H1 (cell line): Measurements from ENCODE around the gene AANAT. TPM values are rescaled to one million over a fixed set of nuclear protein-coding genes. Genes with fewer than 3 reads are reported as not detected.
A peak's percentile ranks its signal among the peaks of the same experiment; 100 is the strongest.

Experiments
- CTCF ChIA-PET: fragments of 300-600 bp; sonication (Branson Sonifier 250); formaldehyde crosslinking; loops from one replicate; lab custom pipeline; 2021; ENCODE audit not compliant: partially characterized antibody; lab: Charles Lee
- POLR2A ChIA-PET: fragments of 300-600 bp; sonication (Branson Sonifier 250); formaldehyde crosslinking; loops from one replicate; lab custom pipeline; 2021; ENCODE audit warnings: inconsistent platforms; ENCODE audit not compliant: partially characterized antibody; lab: Charles Lee
- DNase-seq, 2 experiments: peaks; one replicate each; pipeline versions ENCODE4 v3.0.0 to v3.0.0-alpha.2; 2010 to 2022; ENCODE audit warnings: low spot score in 2 of 2, low read depth in 1 of 2, mixed read lengths in 1 of 2
- FAIRE-seq: peaks from 2 replicates; lab custom pipeline; 2011; peaks lifted over from hg19 to GRCh38; lab: Jason Lieb, UNC
- H2AFZ ChIP-seq: 2 replicates; pipeline ENCODE4 v1.8.1; 2012; ENCODE audit warnings: low read length, inconsistent platforms
- H2AK5ac ChIP-seq: 2 replicates; pipeline ENCODE4 v1.6.1; 2013; ENCODE audit warnings: low read depth, low read length
- H2BK120ac ChIP-seq: replicated peaks from 2 replicates; pipeline ENCODE3; 2013; ENCODE audit warnings: low read depth, low read length, inconsistent platforms
- H2BK12ac ChIP-seq: 2 replicates; pipeline ENCODE4 v1.6.1; 2013; ENCODE audit warnings: low read depth, low read length
- H2BK15ac ChIP-seq: 2 replicates; pipeline ENCODE4 v1.6.1; 2013; ENCODE audit warnings: low read length
- H2BK20ac ChIP-seq: 2 replicates; pipeline ENCODE4 v1.6.1; 2013; ENCODE audit warnings: low read length
- H2BK5ac ChIP-seq: 2 replicates; pipeline ENCODE4 v1.6.1; 2013; ENCODE audit warnings: low read depth, low read length
- H3K14ac ChIP-seq: 2 replicates; pipeline ENCODE4 v1.6.1; 2013; ENCODE audit warnings: inconsistent platforms; ENCODE audit not compliant: insufficient read length
- H3K18ac ChIP-seq: 2 replicates; pipeline ENCODE4 v1.6.1; 2013; ENCODE audit warnings: low read length; ENCODE audit errors: extremely low read depth
- H3K23ac ChIP-seq: 2 replicates; pipeline ENCODE4 v1.6.1; 2013; ENCODE audit warnings: inconsistent platforms; ENCODE audit not compliant: insufficient read length
- H3K23me2 ChIP-seq: 2 replicates; pipeline ENCODE4 v1.6.1; 2013; ENCODE audit warnings: low read depth, low read length
- H3K27ac ChIP-seq: 2 replicates; pipeline ENCODE4 v1.6.1; 2011; ENCODE audit warnings: low read depth, low read length, inconsistent platforms
- H3K27me3 ChIP-seq, 4 experiments: replicated peaks in 1 of 4; 1 replicate in 1 of 4; 2 replicates in 3 of 4; pipeline versions ENCODE4 v1.6.1 to v1.8.1; 2011 to 2013; ENCODE audit warnings: low read length in 3 of 4, mild to moderate bottlenecking in 3 of 4, inconsistent platforms in 2 of 4, mixed read lengths in 2 of 4, moderate library complexity in 1 of 4; ENCODE audit not compliant: control insufficient read depth in 3 of 4, insufficient read depth in 3 of 4; ENCODE audit errors: extremely low read depth in 1 of 4
- H3K36me3 ChIP-seq, 4 experiments: 2 replicates each; pipeline versions ENCODE4 v1.6.1 to v1.8.1; 2011 to 2013; ENCODE audit warnings: mild to moderate bottlenecking in 4 of 4, low read length in 3 of 4, moderate library complexity in 2 of 4, control low read depth in 1 of 4, inconsistent platforms in 1 of 4; ENCODE audit not compliant: insufficient read depth in 4 of 4, control insufficient read depth in 2 of 4
- H3K4ac ChIP-seq: replicated peaks from 2 replicates; pipeline ENCODE3; 2013; ENCODE audit warnings: low read length, low read depth, mixed read lengths, inconsistent platforms; ENCODE audit not compliant: insufficient read length
- H3K4me1 ChIP-seq, 4 experiments: replicated peaks in 1 of 4; 1 replicate in 1 of 4; 2 replicates in 3 of 4; pipeline versions ENCODE4 v1.6.1 to v1.8.1; 2011 to 2013; ENCODE audit warnings: low read length in 3 of 4, inconsistent platforms in 2 of 4, mixed read lengths in 1 of 4; ENCODE audit not compliant: insufficient read depth in 4 of 4, control insufficient read depth in 3 of 4
- H3K4me2 ChIP-seq, 2 experiments: 2 replicates each; pipeline versions ENCODE4 v1.6.1 to v1.8.1; 2011 to 2013; ENCODE audit warnings: low read depth in 2 of 2, low read length in 2 of 2, control low read depth in 1 of 2, inconsistent platforms in 1 of 2, mild to moderate bottlenecking in 1 of 2; ENCODE audit not compliant: insufficient read depth in 1 of 2
- H3K4me3 ChIP-seq, 4 experiments: fragments of 200-600, 300-600 bp in 1 of 4; sonication (generic), shearing (Covaris generic), sonication (Bioruptor Twin) in 1 of 4; 2 replicates each; pipeline versions ENCODE4 v1.5.1 to v1.8.1; 2011 to 2016; ENCODE audit warnings: low read length in 4 of 4, low read depth in 3 of 4, control low read depth in 2 of 4, inconsistent platforms in 2 of 4, mild to moderate bottlenecking in 2 of 4, mixed read lengths in 1 of 4, moderate library complexity in 1 of 4; ENCODE audit not compliant: insufficient read depth in 2 of 4; ENCODE audit errors: extremely low read depth in 1 of 4
- H3K56ac ChIP-seq: replicated peaks from 2 replicates; pipeline ENCODE3; 2013; ENCODE audit warnings: low read depth, mild to moderate bottlenecking, mixed read lengths, low read length, inconsistent platforms; ENCODE audit not compliant: insufficient read length
- H3K79me1 ChIP-seq: 2 replicates; pipeline ENCODE4 v1.6.1; 2013; ENCODE audit warnings: low read depth, low read length, control low read depth
- H3K79me2 ChIP-seq, 2 experiments: 2 replicates each; pipeline versions ENCODE4 v1.6.1 to v1.8.1; 2012 to 2013; ENCODE audit warnings: low read length in 2 of 2, mild to moderate bottlenecking in 2 of 2, inconsistent platforms in 1 of 2; ENCODE audit not compliant: insufficient read depth in 2 of 2, control insufficient read depth in 1 of 2
- H3K9ac ChIP-seq, 4 experiments: replicated peaks in 1 of 4; 1 replicate in 1 of 4; 2 replicates in 3 of 4; pipeline versions ENCODE4 v1.6.1 to v1.8.1; 2011 to 2013; ENCODE audit warnings: low read depth in 3 of 4, low read length in 3 of 4, control low read depth in 2 of 4, mild to moderate bottlenecking in 2 of 4, moderate library complexity in 2 of 4, inconsistent platforms in 1 of 4; ENCODE audit errors: extremely low read depth in 1 of 4
- H3K9me3 ChIP-seq, 2 experiments: 2 replicates each; pipeline versions ENCODE4 v1.6.1 to v1.8.1; 2012 to 2013; ENCODE audit warnings: mild to moderate bottlenecking in 2 of 2, moderate library complexity in 2 of 2, control low read depth in 1 of 2, inconsistent platforms in 1 of 2, low read depth in 1 of 2, low read length in 1 of 2, mixed read lengths in 1 of 2; ENCODE audit not compliant: insufficient read depth in 2 of 2
- H4K20me1 ChIP-seq, 2 experiments: replicated peaks in 1 of 2; 2 replicates each; pipeline versions ENCODE3 to v1.8.1; 2011 to 2013; ENCODE audit warnings: inconsistent platforms in 2 of 2, low read length in 2 of 2, mild to moderate bottlenecking in 1 of 2; ENCODE audit not compliant: insufficient read depth in 2 of 2, control insufficient read depth in 1 of 2
- H4K5ac ChIP-seq: 2 replicates; pipeline ENCODE4 v1.6.1; 2013; ENCODE audit warnings: low read length, low read depth, mixed read lengths, inconsistent platforms; ENCODE audit not compliant: insufficient read length
- H4K8ac ChIP-seq: 2 replicates; pipeline ENCODE4 v1.8.0; 2013; ENCODE audit warnings: mild to moderate bottlenecking, moderate library complexity, low read length, inconsistent platforms; ENCODE audit not compliant: insufficient read depth; ENCODE audit errors: extremely low read depth
- H4K91ac ChIP-seq: replicated peaks from 2 replicates; pipeline ENCODE3; 2013; ENCODE audit warnings: low read length, mixed read lengths, inconsistent platforms; ENCODE audit not compliant: insufficient read length
- BRCA1 ChIP-seq: IDR thresholded peaks from 2 replicates; pipeline ENCODE4 v1.6.1; 2012; ENCODE audit warnings: low read depth, low read length, improper control_type of control experiment
- CHD1 ChIP-seq: IDR thresholded peaks from 2 replicates; pipeline ENCODE4 v1.6.1; 2012; ENCODE audit warnings: low read depth, low read length, improper control_type of control experiment
- GABPA ChIP-seq: IDR thresholded peaks from 2 replicates; pipeline ENCODE4 v1.6.1; 2011; ENCODE audit warnings: mild to moderate bottlenecking, low read length, moderate library complexity, borderline replicate concordance; ENCODE audit not compliant: insufficient read depth
- KDM4A ChIP-seq: IDR thresholded peaks from one replicate; pipeline ENCODE4 v1.7.1; 2012; ENCODE audit warnings: low read depth, mild to moderate bottlenecking, moderate library complexity, low read length, inconsistent platforms; ENCODE audit not compliant: severe bottlenecking
- NRF1 ChIP-seq: IDR thresholded peaks from 2 replicates; pipeline ENCODE4 v1.6.1; 2011; ENCODE audit warnings: mild to moderate bottlenecking, low read depth, low read length, improper control_type of control experiment
- PHF8 ChIP-seq: fragments of 200-600 bp; sonication (generic); conservative IDR thresholded peaks from 2 replicates; pipeline ENCODE4 v1.7.1; 2012; ENCODE audit warnings: low read depth, mild to moderate bottlenecking, inconsistent platforms, low read length, moderate library complexity
- SIRT6 ChIP-seq: IDR thresholded peaks from one replicate; pipeline ENCODE4 v1.7.1; 2012; ENCODE audit warnings: low read length, inconsistent platforms
- SRF ChIP-seq: IDR thresholded peaks from 2 replicates; pipeline ENCODE4 v1.6.1; 2011; ENCODE audit warnings: mild to moderate bottlenecking, low read depth, low read length, moderate library complexity
- TBP ChIP-seq: IDR thresholded peaks from 2 replicates; pipeline ENCODE4 v1.6.1; 2011; ENCODE audit warnings: low read depth, low read length, improper control_type of control experiment
- TCF12 ChIP-seq: IDR thresholded peaks from 2 replicates; pipeline ENCODE4 v1.6.1; 2011; ENCODE audit warnings: low read depth, mild to moderate bottlenecking, low read length
- USF2 ChIP-seq: IDR thresholded peaks from 2 replicates; pipeline ENCODE4 v1.6.1; 2011; ENCODE audit warnings: low read length, improper control_type of control experiment
- WGBS, 2 experiments: shearing (Covaris generic) in 1 of 2; methylation state at CpG; one replicate each; pipeline versions ENCODE4 v1.1.6 to v1.1.7; 2013 to 2015; ENCODE audit warnings: low lambda C conversion rate in 2 of 2, mixed read lengths in 2 of 2, inconsistent platforms in 1 of 2, low coverage in 1 of 2, missing lambda C conversion rate in 1 of 2; ENCODE audit not compliant: insufficient replicate concordance in 2 of 2, insufficient coverage in 1 of 2, insufficient read length in 1 of 2; ENCODE audit errors: extremely low coverage in 1 of 2, missing lambda C conversion rate in 1 of 2; 5-methylcytosine and 5-hydroxymethylcytosine counted together
- polyA plus RNA-seq, 7 experiments: library from polyadenylated mRNA; depleted of rRNA in 3 of 7; stranded (reverse) in 5 of 7; unstranded in 2 of 7; fragments of >200 nt in 5 of 7; fragments of 200-250 nt in 2 of 7; gene quantifications; 1 replicate in 5 of 7; 2 replicates in 1 of 7; 4 replicates in 1 of 7; pipeline versions ENCODE4 v1.2.1 to v1.2.3, GENCODE V29; 2011 to 2013; ENCODE audit warnings: missing spikeins in 2 of 7, mixed read lengths in 2 of 7
- total RNA-seq: library from RNA; stranded (reverse); fragmentation: NEBNext Ultra II Directional; extraction: Animal tissue kit (Norgen Biotek cat#: 25700); gene quantifications from 2 replicates; pipeline ENCODE4 v1.2.1, GENCODE V29; 2021

AANAT gene
- total and polyA plus RNA-seq, 2 of the 8 experiments (the other 6 are each of a cell fraction or from before 2014, with no cell fraction given) = 0.53 TPM; not detected in 1

- Histone ChIP-seq H3K4me1 (peaks cover 34 to 66% (median 62%) of the 10 kb centered on the region in 4 experiments), H2BK15ac (no peak overlapping the region), H3K56ac (no peak overlapping the region), H2BK20ac (0 out of 2 replicates have a peak overlapping the region, but pooled peaks have one; percentile 13), H3K23ac (no peak overlapping the region), H4K20me1 (peaks cover 15 to 29% of the 10 kb centered on the region in 2 experiments), H4K8ac (no peak overlapping the region), H2AFZ (no peak overlapping the region), H3K27me3 (no peaks in the 10 kb centered on the region), H3K4ac (no peak overlapping the region), H3K36me3 (no peaks in the 10 kb centered on the region), H3K79me2 (peaks cover 32 to 93% of the 10 kb centered on the region in 2 experiments), H3K9me3 (no peaks in the 10 kb centered on the region), H3K4me2 (peak overlapping the region; percentile 56 to 65), H3K27ac (peak overlapping the region; percentile 16), H2BK120ac (no peak overlapping the region), H3K14ac (no peak overlapping the region), H3K4me3 (peak overlapping the region in 1 of 4 experiments; percentile 31; a peak in 3 of 8 replicates), H3K23me2 (no peaks in the 10 kb centered on the region), H2BK5ac (peak overlapping the region; percentile 81; the same call in 1 of the 2 replicates), H3K79me1 (peaks cover 12% of the 10 kb centered on the region), H4K91ac (no peak overlapping the region), H3K9ac (peak overlapping the region in 1 of 4 experiments; percentile 9; a peak in 1 of 7 replicates), H2AK5ac (0 out of 2 replicates have a peak overlapping the region, but pooled peaks have one; percentile 77), H4K5ac (no peak overlapping the region), H2BK12ac (0 out of 2 replicates have a peak overlapping the region, but pooled peaks have one; percentile 75), H3K18ac (peak overlapping the region; percentile 61; the same call in 1 of the 2 replicates)
- DNase-seq (no peak), FAIRE-seq (no peak)
- CTCF ChIA-PET = interaction anchor here (0.8 to 3.2 kb wide), 8 partner anchors 12 to 147 kb away, joined by 4 to 20 read pairs (median 7); no protein-coding TSS in a partner anchor
- WGBS, 2 experiments = 31% methylated on average over 10 of the region's 10 CpGs; no CpG with 5 or more reads in 1 of the 2 experiments
- POLR2A ChIA-PET = interaction anchor here (1.4 to 1.7 kb wide), 3 partner anchors 8 to 61 kb away, joined by 3 to 6 read pairs (median 5); partner anchors contain the start of genes SPHK1 and UBE2O
- TF ChIP-seq CHD1 = no peak
- TF ChIP-seq USF2 = peak; percentile 75
- TF ChIP-seq KDM4A = no peak
- no peak for TF ChIP-seq TCF12
- no peak for TF ChIP-seq SRF
- no peak for TF ChIP-seq GABPA
- TF ChIP-seq TBP = no peak
- no peak for TF ChIP-seq BRCA1
- no peak for TF ChIP-seq SIRT6
- TF ChIP-seq NRF1 = no peak
- TF ChIP-seq PHF8 = no peak
These were observed 21.5 kb upstream of the AANAT start for GRCh38 chr17:76445697-76446448.
